WI38 (cell line): ENCODE results near the gene FOXN1.

Experiments used
- H3K4me3 ChIP-seq: 2 replicates; pipeline ENCODE4 v1.5.1; 2011; ENCODE audit warnings: low read depth, mild to moderate bottlenecking, control low read depth, low read length
- CTCF ChIP-seq: IDR thresholded peaks from 2 replicates; pipeline ENCODE4 v1.5.1; 2012; ENCODE audit warnings: low read depth, mild to moderate bottlenecking, control low read depth, low read length

The FOXN1 gene

GRCh38 chr17:28530250-28530649 lies 24.1 kb downstream of the FOXN1 start:
- no peak for TF ChIP-seq CTCF
- no peak overlapping the region for H3K4me3 ChIP-seq

GRCh38 chr17:28530926-28531325 lies 24.8 kb downstream of the FOXN1 start:
- no peak for TF ChIP-seq CTCF
- H3K4me3 ChIP-seq, result no peak overlapping the region

GRCh38 chr17:28532050-28532960 lies 26.2 kb downstream of the FOXN1 start:
- no peak for TF ChIP-seq CTCF

GRCh38 chr17:28533091-28533807 lies 27.1 kb downstream of the FOXN1 start:
- TF ChIP-seq CTCF, result no peak
- H3K4me3 ChIP-seq, result no peak overlapping the region

More at GRCh38 chr17:28532050-28532960, 26.2 kb downstream of the FOXN1 start:
- H3K4me3 ChIP-seq, result no peak overlapping the region

GRCh38 chr17:28534740-28535375 lies 28.7 kb downstream of the FOXN1 start:
- TF ChIP-seq CTCF, result no peak
- H3K4me3 ChIP-seq, result no peak overlapping the region

GRCh38 chr17:28536532-28537218 lies 30.5 kb downstream of the FOXN1 start:
- H3K4me3 ChIP-seq, result no peak overlapping the region
- no peak for TF ChIP-seq CTCF
